SK-N-SH treated with all-trans-retinoic acid at 6 μM for 48 hours (cell line): Measurements from ENCODE around the gene S100B.

ENCODE experiments used
- ATAC-seq: fragments of 200-7000 bp; cut with Tn5 transposase; 3 replicates; pipeline ENCODE4 v1.9.1; 2020; ENCODE audit warnings: mild to moderate bottlenecking, moderate library complexity
- ARNTL ChIP-seq: fragments of 450-650 bp; formaldehyde crosslinking; IDR thresholded peaks from 2 replicates; pipeline ENCODE4 v1.5.0; 2020; ENCODE audit warnings: low read depth, mild to moderate bottlenecking, moderate library complexity, borderline replicate concordance
- BACH2 ChIP-seq: fragments of 250-450 bp; sonication (Bioruptor Pico); IDR thresholded peaks from 2 replicates; pipeline ENCODE4 v1.9.0; 2021; ENCODE audit warnings: mild to moderate bottlenecking, borderline replicate concordance
- CSDC2 ChIP-seq: fragments of 250-450 bp; sonication (Bioruptor Pico); IDR thresholded peaks from 2 replicates; pipeline ENCODE4 v1.5.0; 2020; ENCODE audit warnings: mild to moderate bottlenecking, moderate library complexity
- CSRNP3 ChIP-seq: fragments of 250-450 bp; sonication (Bioruptor Pico); IDR thresholded peaks from 2 replicates; pipeline ENCODE4 v1.5.1; 2021; ENCODE audit warnings: mild to moderate bottlenecking, moderate library complexity
- ESRRG ChIP-seq: fragments of 250-450 bp; sonication (Bioruptor Pico); IDR thresholded peaks from 2 replicates; pipeline ENCODE4 v1.6.1; 2021; ENCODE audit warnings: mild to moderate bottlenecking
- GLIS3 ChIP-seq: fragments of 250-450 bp; sonication (Bioruptor Pico); IDR thresholded peaks from 2 replicates; pipeline ENCODE4 v1.5.0; 2020; ENCODE audit warnings: mild to moderate bottlenecking, moderate library complexity
- ISL1 ChIP-seq: fragments of 250-450 bp; sonication (Bioruptor Pico); IDR thresholded peaks from 2 replicates; pipeline ENCODE4 v2.1.2; 2022; ENCODE audit warnings: mild to moderate bottlenecking, moderate library complexity
- OSR1 ChIP-seq: fragments of 250-450 bp; sonication (Bioruptor Pico); IDR thresholded peaks from 2 replicates; pipeline ENCODE4 v1.8.0; 2022; ENCODE audit warnings: moderate library complexity, mild to moderate bottlenecking, inconsistent platforms
- POU6F1 ChIP-seq: fragments of 250-450 bp; sonication (Bioruptor Pico); IDR thresholded peaks from 2 replicates; pipeline ENCODE4 v1.8.0; 2021; ENCODE audit warnings: low read depth, mild to moderate bottlenecking, moderate library complexity, borderline replicate concordance
- RARB ChIP-seq: fragments of 250-450 bp; sonication (Bioruptor Pico); IDR thresholded peaks from 2 replicates; pipeline ENCODE4 v1.8.0; 2021; ENCODE audit warnings: mild to moderate bottlenecking, moderate library complexity
- SNAI2 ChIP-seq: fragments of 250-450 bp; sonication (Bioruptor Pico); IDR thresholded peaks from 2 replicates; pipeline ENCODE4 v1.5.0; 2020; ENCODE audit warnings: mild to moderate bottlenecking, moderate library complexity
- TCF4 ChIP-seq: fragments of 250-450 bp; sonication (Bioruptor Pico); IDR thresholded peaks from 2 replicates; pipeline ENCODE4 v1.8.0; 2021; ENCODE audit warnings: mild to moderate bottlenecking, moderate library complexity, borderline replicate concordance
- TOX ChIP-seq: fragments of 250-450 bp; sonication (Bioruptor Pico); IDR thresholded peaks from 2 replicates; pipeline ENCODE4 v1.8.0; 2021; ENCODE audit warnings: mild to moderate bottlenecking, moderate library complexity, borderline replicate concordance
- TSHZ2 ChIP-seq: fragments of 250-450 bp; sonication (Bioruptor Pico); IDR thresholded peaks from 2 replicates; pipeline ENCODE4 v1.5.0; 2020; ENCODE audit warnings: mild to moderate bottlenecking, moderate library complexity
- ZC3H10 ChIP-seq: fragments of 250-450 bp; sonication (Bioruptor Pico); IDR thresholded peaks from 2 replicates; pipeline ENCODE4 v1.5.1; 2021; ENCODE audit warnings: mild to moderate bottlenecking, moderate library complexity
- ZFP3 ChIP-seq: fragments of 250-450 bp; sonication (Bioruptor Pico); IDR thresholded peaks from 2 replicates; pipeline ENCODE4 v1.5.0; 2020; ENCODE audit warnings: mild to moderate bottlenecking, moderate library complexity
- ZFP30 ChIP-seq: fragments of 450-650 bp; formaldehyde crosslinking; IDR thresholded peaks from 2 replicates; pipeline ENCODE4 v1.5.0; 2022; ENCODE audit warnings: mild to moderate bottlenecking, moderate library complexity
- ZNF565 ChIP-seq: fragments of 450-650 bp; formaldehyde crosslinking; conservative IDR thresholded peaks from 2 replicates; pipeline ENCODE4 v1.5.0; 2020; ENCODE audit warnings: low read depth, mild to moderate bottlenecking, moderate library complexity
- ZNF8 ChIP-seq: fragments of 450-650 bp; formaldehyde crosslinking; IDR thresholded peaks from 2 replicates; pipeline ENCODE4 v1.5.0; 2020; ENCODE audit warnings: mild to moderate bottlenecking, moderate library complexity
- TF ChIP-seq, protein P1 (sequence below): fragments of 250-450 bp; sonication (Bioruptor Pico); IDR thresholded peaks from 2 replicates; pipeline ENCODE4 v1.5.1; 2020; ENCODE audit warnings: low read depth, mild to moderate bottlenecking, moderate library complexity
- TF ChIP-seq, protein P2 (sequence below): fragments of 250-450 bp; sonication (Bioruptor Pico); IDR thresholded peaks from 2 replicates; pipeline ENCODE4 v1.8.0; 2020; ENCODE audit warnings: mild to moderate bottlenecking, moderate library complexity, borderline replicate concordance

The S100B gene

DNA sequence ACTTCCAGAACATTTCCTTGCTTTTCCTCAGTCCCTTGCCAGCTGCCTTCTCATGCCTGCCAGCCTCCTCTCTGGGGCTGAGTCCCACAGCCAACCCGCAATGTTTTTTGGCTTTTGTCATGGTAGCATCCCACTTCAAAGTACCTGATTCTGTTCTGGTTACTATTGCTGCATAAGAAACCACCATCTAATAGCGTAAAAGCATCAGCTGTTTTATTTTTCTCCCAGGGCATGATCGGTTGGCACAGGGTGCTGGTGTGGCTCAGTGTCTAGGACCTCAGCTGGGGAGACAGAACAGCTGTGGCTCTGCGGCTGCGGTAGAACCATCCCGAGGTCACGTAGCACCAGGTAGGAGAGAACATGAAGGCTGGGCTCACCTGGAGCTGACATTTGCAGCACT, 21.7 kb upstream of the S100B start:
- ATAC-seq = no peak
- TF ChIP-seq TSHZ2 (CRISPR knock-in tag) (no peak), OSR1 (CRISPR knock-in tag) (no peak), ZFP3 (no peak), BACH2 (CRISPR knock-in tag) (no peak), ARNTL (CRISPR knock-in tag) (no peak), ZFP30 (CRISPR knock-in tag) (no peak), ESRRG (CRISPR knock-in tag) (no peak), SNAI2 (CRISPR knock-in tag) (no peak), TOX (CRISPR knock-in tag) (no peak), ISL1 (CRISPR knock-in tag) (no peak), ZNF8 (CRISPR knock-in tag) (no peak), RARB (CRISPR knock-in tag) (no peak), CSDC2 (CRISPR knock-in tag) (no peak)
- TF ChIP-seq, protein P1, sequence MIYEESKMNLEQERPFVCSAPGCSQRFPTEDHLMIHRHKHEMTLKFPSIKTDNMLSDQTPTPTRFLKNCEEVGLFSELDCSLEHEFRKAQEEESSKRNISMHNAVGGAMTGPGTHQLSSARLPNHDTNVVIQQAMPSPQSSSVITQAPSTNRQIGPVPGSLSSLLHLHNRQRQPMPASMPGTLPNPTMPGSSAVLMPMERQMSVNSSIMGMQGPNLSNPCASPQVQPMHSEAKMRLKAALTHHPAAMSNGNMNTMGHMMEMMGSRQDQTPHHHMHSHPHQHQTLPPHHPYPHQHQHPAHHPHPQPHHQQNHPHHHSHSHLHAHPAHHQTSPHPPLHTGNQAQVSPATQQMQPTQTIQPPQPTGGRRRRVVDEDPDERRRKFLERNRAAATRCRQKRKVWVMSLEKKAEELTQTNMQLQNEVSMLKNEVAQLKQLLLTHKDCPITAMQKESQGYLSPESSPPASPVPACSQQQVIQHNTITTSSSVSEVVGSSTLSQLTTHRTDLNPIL (CRISPR knock-in tag) = no peak
- TF ChIP-seq, protein P2, sequence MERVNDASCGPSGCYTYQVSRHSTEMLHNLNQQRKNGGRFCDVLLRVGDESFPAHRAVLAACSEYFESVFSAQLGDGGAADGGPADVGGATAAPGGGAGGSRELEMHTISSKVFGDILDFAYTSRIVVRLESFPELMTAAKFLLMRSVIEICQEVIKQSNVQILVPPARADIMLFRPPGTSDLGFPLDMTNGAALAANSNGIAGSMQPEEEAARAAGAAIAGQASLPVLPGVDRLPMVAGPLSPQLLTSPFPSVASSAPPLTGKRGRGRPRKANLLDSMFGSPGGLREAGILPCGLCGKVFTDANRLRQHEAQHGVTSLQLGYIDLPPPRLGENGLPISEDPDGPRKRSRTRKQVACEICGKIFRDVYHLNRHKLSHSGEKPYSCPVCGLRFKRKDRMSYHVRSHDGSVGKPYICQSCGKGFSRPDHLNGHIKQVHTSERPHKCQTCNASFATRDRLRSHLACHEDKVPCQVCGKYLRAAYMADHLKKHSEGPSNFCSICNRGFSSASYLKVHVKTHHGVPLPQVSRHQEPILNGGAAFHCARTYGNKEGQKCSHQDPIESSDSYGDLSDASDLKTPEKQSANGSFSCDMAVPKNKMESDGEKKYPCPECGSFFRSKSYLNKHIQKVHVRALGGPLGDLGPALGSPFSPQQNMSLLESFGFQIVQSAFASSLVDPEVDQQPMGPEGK (CRISPR knock-in tag) = no peak

DNA sequence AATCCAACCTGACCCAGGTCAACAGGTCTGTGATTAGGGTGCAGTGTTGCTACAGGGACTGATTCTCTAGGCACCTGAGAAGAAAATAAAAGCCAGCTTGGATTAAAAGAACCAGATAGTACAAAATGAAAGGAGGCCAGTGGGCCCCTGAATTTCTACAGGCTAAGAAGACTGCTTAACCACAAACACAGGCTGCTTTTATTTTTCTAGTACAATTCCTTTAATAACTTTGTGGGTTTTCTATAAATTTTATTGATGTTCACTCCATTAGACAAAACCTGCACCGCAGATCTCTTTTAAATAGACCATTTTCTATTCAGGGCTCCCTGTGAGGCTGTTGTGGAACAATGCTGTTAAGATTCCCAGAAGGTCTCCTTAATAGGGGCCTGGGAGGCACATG, 20.9 kb upstream of the S100B start:
- TF ChIP-seq ISL1 (CRISPR knock-in tag) (no peak), POU6F1 (CRISPR knock-in tag) (no peak), CSDC2 (CRISPR knock-in tag) (no peak), ZC3H10 (CRISPR knock-in tag) (no peak), ZNF8 (CRISPR knock-in tag) (no peak), GLIS3 (CRISPR knock-in tag) (no peak), ARNTL (CRISPR knock-in tag) (no peak), ESRRG (CRISPR knock-in tag) (no peak), ZNF565 (CRISPR knock-in tag) (no peak), ZFP3 (no peak), TCF4 (CRISPR knock-in tag) (no peak)
- TF ChIP-seq, protein P2 (CRISPR knock-in tag) = no peak

DNA sequence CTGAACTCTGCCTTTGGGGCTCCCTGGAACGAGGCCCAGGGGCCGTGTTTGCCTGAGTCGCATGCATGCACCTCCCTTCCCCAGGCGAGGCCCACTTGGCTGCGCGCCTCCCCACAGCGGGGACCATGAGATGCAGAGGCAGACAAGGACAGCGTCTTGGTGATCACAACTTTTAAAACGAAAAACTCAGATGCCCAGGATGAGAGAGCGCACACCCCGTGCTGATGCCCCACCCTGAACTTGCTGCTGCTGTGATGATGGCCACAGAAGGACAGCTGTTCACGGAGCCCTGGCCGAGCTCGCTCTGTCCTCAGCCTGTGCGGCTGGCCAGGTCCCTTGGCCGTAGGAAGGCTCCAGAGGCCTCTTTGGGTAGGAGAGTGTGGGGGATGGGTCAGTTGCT, 19.2 kb upstream of the S100B start:
- ATAC-seq = no peak
- TF ChIP-seq ZC3H10 (CRISPR knock-in tag) = no peak
- TF ChIP-seq POU6F1 (CRISPR knock-in tag) = no peak
- TF ChIP-seq TOX (CRISPR knock-in tag) = no peak
- TF ChIP-seq ZNF8 (CRISPR knock-in tag) = no peak
- TF ChIP-seq ZFP3 = no peak
- TF ChIP-seq BACH2 (CRISPR knock-in tag) = no peak
- TF ChIP-seq ZFP30 (CRISPR knock-in tag) = no peak
- no peak for TF ChIP-seq TCF4 (CRISPR knock-in tag)
- TF ChIP-seq, protein P2 (CRISPR knock-in tag) = no peak
- no peak for TF ChIP-seq CSRNP3
- TF ChIP-seq ESRRG (CRISPR knock-in tag) = no peak
- no peak for TF ChIP-seq RARB (CRISPR knock-in tag)
- TF ChIP-seq ARNTL (CRISPR knock-in tag) = no peak
- no peak for TF ChIP-seq OSR1 (CRISPR knock-in tag)

More for the DNA sequence above, 20.9 kb upstream of the S100B start:
- ATAC-seq = no peak
